GM23338 (cell line): ENCODE measurements around the gene PCBP3.

Experiments used
- CREB1 ChIP-seq: fragments of 250-450 bp; sonication (Bioruptor Pico); IDR thresholded peaks from 2 replicates; pipeline ENCODE4 v1.5.0; 2020; ENCODE audit warnings: low read depth, mild to moderate bottlenecking, moderate library complexity
- EZH2 ChIP-seq: fragments of 200-600 bp; sonication (generic); IDR thresholded peaks from one replicate; pipeline ENCODE4 v1.8.0; 2017; ENCODE audit warnings: antibody characterized with exemption, mild to moderate bottlenecking, low read depth; ENCODE audit not compliant: unreplicated experiment
- EZH2phosphoT487 ChIP-seq: fragments of 200-600 bp; sonication (generic); IDR thresholded peaks from one replicate; pipeline ENCODE4 v1.8.1; 2018; ENCODE audit warnings: antibody characterized with exemption; ENCODE audit not compliant: unreplicated experiment
- JUNB ChIP-seq: IDR thresholded peaks from one replicate; pipeline ENCODE4 v1.6.1; 2016; ENCODE audit warnings: antibody characterized with exemption; ENCODE audit not compliant: unreplicated experiment
- NANOG ChIP-seq: IDR thresholded peaks from 2 replicates; pipeline ENCODE4 v1.6.1; 2016; ENCODE audit warnings: antibody characterized with exemption, borderline replicate concordance
- POLR2AphosphoS5 ChIP-seq: IDR thresholded peaks from 2 replicates; pipeline ENCODE4 v1.6.1; 2016; ENCODE audit warnings: antibody characterized with exemption, low read depth
- STAT1 ChIP-seq: IDR thresholded peaks from one replicate; pipeline ENCODE4 v1.6.1; 2016; ENCODE audit warnings: antibody characterized with exemption; ENCODE audit not compliant: unreplicated experiment
- ZNF331 ChIP-seq: fragments of 250-450 bp; sonication (Bioruptor Pico); IDR thresholded peaks from 2 replicates; pipeline ENCODE4 v1.5.0; 2020; ENCODE audit warnings: low read depth, mild to moderate bottlenecking, moderate library complexity
- TF ChIP-seq, protein P1 (sequence below), 2 experiments: fragments of 200-600 bp in 1 of 2; sonication (generic) in 1 of 2; conservative IDR thresholded peaks; 2 replicates each; pipeline versions ENCODE4 v1.5.1 to v1.6.1; 2016 to 2017; ENCODE audit warnings: antibody characterized with exemption in 2 of 2, low read depth in 2 of 2, mild to moderate bottlenecking in 2 of 2, moderate library complexity in 1 of 2
- TF ChIP-seq, protein P2 (sequence below): IDR thresholded peaks from one replicate; pipeline ENCODE4 v1.6.1; 2018; ENCODE audit warnings: antibody characterized with exemption; ENCODE audit not compliant: unreplicated experiment
- TF ChIP-seq, protein P3 (sequence below): fragments of 250-450 bp; sonication (Bioruptor Pico); IDR thresholded peaks from 2 replicates; pipeline ENCODE4 v1.5.0; 2020; ENCODE audit warnings: mild to moderate bottlenecking, moderate library complexity
- TF ChIP-seq, protein P4 (sequence below): IDR thresholded peaks from 2 replicates; pipeline ENCODE4 v1.6.1; 2016; ENCODE audit warnings: antibody characterized with exemption

DNA sequence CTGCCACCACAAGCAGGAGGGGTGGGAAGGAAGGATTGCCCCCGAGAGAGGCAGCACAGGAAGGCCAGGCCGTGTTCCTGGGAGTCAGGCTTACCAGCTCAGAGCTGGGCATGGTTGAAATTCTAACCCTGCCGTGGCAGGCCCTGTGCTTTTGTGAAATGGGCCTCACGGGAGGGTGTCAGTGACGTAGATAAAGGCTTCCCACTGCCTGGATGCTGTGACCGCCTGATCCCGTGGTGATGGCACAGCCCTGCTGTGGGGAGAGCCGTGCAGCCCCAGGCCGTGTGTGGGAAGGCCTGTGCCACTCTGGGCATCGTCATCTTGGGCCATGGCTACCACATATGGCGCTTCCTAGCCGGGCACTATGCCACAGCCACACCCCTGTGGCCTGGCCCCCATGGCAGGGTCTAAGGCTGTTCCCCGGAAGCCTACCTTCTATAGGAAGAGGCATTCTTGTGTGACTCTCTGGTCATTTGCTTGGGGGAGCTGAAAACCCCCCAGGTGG, 161.3 kb downstream of the PCBP3 start:
- TF ChIP-seq, protein P1, sequence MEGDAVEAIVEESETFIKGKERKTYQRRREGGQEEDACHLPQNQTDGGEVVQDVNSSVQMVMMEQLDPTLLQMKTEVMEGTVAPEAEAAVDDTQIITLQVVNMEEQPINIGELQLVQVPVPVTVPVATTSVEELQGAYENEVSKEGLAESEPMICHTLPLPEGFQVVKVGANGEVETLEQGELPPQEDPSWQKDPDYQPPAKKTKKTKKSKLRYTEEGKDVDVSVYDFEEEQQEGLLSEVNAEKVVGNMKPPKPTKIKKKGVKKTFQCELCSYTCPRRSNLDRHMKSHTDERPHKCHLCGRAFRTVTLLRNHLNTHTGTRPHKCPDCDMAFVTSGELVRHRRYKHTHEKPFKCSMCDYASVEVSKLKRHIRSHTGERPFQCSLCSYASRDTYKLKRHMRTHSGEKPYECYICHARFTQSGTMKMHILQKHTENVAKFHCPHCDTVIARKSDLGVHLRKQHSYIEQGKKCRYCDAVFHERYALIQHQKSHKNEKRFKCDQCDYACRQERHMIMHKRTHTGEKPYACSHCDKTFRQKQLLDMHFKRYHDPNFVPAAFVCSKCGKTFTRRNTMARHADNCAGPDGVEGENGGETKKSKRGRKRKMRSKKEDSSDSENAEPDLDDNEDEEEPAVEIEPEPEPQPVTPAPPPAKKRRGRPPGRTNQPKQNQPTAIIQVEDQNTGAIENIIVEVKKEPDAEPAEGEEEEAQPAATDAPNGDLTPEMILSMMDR (conservative IDR thresholded peaks at IDR 0.05; ENCODE audit: low read depth in 2 of 2) = no peak
- TF ChIP-seq POLR2AphosphoS5 (no peak), EZH2 (no peak), CREB1 (CRISPR knock-in tag) (no peak), EZH2phosphoT487 (no peak), JUNB (no peak), NANOG (no peak), STAT1 (no peak), ZNF331 (CRISPR knock-in tag) (no peak)
- TF ChIP-seq, protein P2, sequence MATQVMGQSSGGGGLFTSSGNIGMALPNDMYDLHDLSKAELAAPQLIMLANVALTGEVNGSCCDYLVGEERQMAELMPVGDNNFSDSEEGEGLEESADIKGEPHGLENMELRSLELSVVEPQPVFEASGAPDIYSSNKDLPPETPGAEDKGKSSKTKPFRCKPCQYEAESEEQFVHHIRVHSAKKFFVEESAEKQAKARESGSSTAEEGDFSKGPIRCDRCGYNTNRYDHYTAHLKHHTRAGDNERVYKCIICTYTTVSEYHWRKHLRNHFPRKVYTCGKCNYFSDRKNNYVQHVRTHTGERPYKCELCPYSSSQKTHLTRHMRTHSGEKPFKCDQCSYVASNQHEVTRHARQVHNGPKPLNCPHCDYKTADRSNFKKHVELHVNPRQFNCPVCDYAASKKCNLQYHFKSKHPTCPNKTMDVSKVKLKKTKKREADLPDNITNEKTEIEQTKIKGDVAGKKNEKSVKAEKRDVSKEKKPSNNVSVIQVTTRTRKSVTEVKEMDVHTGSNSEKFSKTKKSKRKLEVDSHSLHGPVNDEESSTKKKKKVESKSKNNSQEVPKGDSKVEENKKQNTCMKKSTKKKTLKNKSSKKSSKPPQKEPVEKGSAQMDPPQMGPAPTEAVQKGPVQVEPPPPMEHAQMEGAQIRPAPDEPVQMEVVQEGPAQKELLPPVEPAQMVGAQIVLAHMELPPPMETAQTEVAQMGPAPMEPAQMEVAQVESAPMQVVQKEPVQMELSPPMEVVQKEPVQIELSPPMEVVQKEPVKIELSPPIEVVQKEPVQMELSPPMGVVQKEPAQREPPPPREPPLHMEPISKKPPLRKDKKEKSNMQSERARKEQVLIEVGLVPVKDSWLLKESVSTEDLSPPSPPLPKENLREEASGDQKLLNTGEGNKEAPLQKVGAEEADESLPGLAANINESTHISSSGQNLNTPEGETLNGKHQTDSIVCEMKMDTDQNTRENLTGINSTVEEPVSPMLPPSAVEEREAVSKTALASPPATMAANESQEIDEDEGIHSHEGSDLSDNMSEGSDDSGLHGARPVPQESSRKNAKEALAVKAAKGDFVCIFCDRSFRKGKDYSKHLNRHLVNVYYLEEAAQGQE = no peak
- TF ChIP-seq, protein P3, sequence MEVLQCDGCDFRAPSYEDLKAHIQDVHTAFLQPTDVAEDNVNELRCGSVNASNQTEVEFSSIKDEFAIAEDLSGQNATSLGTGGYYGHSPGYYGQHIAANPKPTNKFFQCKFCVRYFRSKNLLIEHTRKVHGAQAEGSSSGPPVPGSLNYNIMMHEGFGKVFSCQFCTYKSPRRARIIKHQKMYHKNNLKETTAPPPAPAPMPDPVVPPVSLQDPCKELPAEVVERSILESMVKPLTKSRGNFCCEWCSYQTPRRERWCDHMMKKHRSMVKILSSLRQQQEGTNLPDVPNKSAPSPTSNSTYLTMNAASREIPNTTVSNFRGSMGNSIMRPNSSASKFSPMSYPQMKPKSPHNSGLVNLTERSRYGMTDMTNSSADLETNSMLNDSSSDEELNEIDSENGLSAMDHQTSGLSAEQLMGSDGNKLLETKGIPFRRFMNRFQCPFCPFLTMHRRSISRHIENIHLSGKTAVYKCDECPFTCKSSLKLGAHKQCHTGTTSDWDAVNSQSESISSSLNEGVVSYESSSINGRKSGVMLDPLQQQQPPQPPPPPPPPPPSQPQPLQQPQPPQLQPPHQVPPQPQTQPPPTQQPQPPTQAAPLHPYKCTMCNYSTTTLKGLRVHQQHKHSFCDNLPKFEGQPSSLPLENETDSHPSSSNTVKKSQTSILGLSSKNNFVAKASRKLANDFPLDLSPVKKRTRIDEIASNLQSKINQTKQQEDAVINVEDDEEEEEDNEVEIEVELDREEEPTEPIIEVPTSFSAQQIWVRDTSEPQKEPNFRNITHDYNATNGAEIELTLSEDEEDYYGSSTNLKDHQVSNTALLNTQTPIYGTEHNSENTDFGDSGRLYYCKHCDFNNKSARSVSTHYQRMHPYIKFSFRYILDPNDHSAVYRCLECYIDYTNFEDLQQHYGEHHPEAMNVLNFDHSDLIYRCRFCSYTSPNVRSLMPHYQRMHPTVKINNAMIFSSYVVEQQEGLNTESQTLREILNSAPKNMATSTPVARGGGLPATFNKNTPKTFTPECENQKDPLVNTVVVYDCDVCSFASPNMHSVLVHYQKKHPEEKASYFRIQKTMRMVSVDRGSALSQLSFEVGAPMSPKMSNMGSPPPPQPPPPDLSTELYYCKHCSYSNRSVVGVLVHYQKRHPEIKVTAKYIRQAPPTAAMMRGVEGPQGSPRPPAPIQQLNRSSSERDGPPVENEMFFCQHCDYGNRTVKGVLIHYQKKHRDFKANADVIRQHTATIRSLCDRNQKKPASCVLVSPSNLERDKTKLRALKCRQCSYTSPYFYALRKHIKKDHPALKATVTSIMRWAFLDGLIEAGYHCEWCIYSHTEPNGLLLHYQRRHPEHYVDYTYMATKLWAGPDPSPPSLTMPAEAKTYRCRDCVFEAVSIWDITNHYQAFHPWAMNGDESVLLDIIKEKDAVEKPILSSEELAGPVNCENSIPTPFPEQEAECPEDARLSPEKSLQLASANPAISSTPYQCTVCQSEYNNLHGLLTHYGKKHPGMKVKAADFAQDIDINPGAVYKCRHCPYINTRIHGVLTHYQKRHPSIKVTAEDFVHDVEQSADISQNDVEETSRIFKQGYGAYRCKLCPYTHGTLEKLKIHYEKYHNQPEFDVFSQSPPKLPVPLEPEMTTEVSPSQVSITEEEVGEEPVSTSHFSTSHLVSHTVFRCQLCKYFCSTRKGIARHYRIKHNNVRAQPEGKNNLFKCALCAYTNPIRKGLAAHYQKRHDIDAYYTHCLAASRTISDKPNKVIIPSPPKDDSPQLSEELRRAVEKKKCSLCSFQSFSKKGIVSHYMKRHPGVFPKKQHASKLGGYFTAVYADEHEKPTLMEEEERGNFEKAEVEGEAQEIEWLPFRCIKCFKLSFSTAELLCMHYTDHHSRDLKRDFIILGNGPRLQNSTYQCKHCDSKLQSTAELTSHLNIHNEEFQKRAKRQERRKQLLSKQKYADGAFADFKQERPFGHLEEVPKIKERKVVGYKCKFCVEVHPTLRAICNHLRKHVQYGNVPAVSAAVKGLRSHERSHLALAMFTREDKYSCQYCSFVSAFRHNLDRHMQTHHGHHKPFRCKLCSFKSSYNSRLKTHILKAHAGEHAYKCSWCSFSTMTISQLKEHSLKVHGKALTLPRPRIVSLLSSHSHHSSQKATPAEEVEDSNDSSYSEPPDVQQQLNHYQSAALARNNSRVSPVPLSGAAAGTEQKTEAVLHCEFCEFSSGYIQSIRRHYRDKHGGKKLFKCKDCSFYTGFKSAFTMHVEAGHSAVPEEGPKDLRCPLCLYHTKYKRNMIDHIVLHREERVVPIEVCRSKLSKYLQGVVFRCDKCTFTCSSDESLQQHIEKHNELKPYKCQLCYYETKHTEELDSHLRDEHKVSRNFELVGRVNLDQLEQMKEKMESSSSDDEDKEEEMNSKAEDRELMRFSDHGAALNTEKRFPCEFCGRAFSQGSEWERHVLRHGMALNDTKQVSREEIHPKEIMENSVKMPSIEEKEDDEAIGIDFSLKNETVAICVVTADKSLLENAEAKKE (CRISPR knock-in tag) = no peak
- TF ChIP-seq, protein P4, sequence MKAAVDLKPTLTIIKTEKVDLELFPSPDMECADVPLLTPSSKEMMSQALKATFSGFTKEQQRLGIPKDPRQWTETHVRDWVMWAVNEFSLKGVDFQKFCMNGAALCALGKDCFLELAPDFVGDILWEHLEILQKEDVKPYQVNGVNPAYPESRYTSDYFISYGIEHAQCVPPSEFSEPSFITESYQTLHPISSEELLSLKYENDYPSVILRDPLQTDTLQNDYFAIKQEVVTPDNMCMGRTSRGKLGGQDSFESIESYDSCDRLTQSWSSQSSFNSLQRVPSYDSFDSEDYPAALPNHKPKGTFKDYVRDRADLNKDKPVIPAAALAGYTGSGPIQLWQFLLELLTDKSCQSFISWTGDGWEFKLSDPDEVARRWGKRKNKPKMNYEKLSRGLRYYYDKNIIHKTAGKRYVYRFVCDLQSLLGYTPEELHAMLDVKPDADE = no peak
